CD1c-positive myeloid dendritic cell (primary cell): ENCODE data around the gene COPA.
"Not testable (repeated sequence)": the region's sequence is repeated elsewhere in the genome, so short reads cannot be mapped to it uniquely, and the experiment has no call there.

Source experiments
- DNase-seq: peaks from one replicate; pipeline ENCODE4 v3.0.0-alpha.2; 2016; ENCODE audit errors: extremely low spot score

Gene COPA

GRCh38 chr1:160326418-160326817, 16.6 kb downstream of the COPA start:
- no peak for DNase-seq

- DNase-seq = no peak
Measured at GRCh38 chr1:160325252-160325651, 17.8 kb downstream of the COPA start.

- DNase-seq = no peak
Measured at GRCh38 chr1:160322831-160323230, 20.2 kb downstream of the COPA start.

GRCh38 chr1:160315359-160315758, 27.7 kb downstream of the COPA start:
- no peak for DNase-seq

GRCh38 chr1:160309571-160309970, 33.5 kb downstream of the COPA start:
- DNase-seq = peak; percentile 16

GRCh38 chr1:160309185-160309557, 33.9 kb downstream of the COPA start:
- no peak for DNase-seq

- no peak for DNase-seq
Measured at GRCh38 chr1:160308451-160309184, 34.4 kb downstream of the COPA start.

GRCh38 chr1:160307118-160307791, 35.8 kb downstream of the COPA start:
- no peak for DNase-seq

- DNase-seq = no peak
Measured at GRCh38 chr1:160300173-160300572, 42.9 kb downstream of the COPA start.

GRCh38 chr1:160296036-160296435, 47.0 kb downstream of the COPA start:
- DNase-seq = no peak

- DNase-seq = no peak
Measured at GRCh38 chr1:160293020-160293968, 49.8 kb downstream of the COPA start.

- peak; percentile 64 for DNase-seq
Measured at GRCh38 chr1:160291248-160292220, 51.5 kb downstream of the COPA start.

- not testable (repeated sequence) for DNase-seq
Measured at GRCh38 chr1:160287769-160288168, 55.3 kb downstream of the COPA start.

GRCh38 chr1:160285506-160285905, 57.5 kb downstream of the COPA start:
- DNase-seq = no peak

GRCh38 chr1:160284782-160285344, 58.2 kb downstream of the COPA start, which contains the start of gene PEX19:
TSS of gene PEX19 (minus strand) at chr1:160285133. CDS start at chr1:160285124, 9 bp downstream.
- DNase-seq = peak; percentile 93

GRCh38 chr1:160284220-160284781, 58.7 kb downstream of the COPA start:
- DNase-seq = peak; percentile 88

GRCh38 chr1:160282807-160283206, 60.2 kb downstream of the COPA start:
- no peak for DNase-seq

GRCh38 chr1:160277987-160278386, 65.1 kb downstream of the COPA start:
- no peak for DNase-seq

GRCh38 chr1:160277330-160277729, 65.7 kb downstream of the COPA start:
- DNase-seq = no peak

- DNase-seq = no peak
Measured at GRCh38 chr1:160271025-160271424, 72.0 kb downstream of the COPA start.
